A673 (cell line): Measurements from ENCODE around the gene SLC25A26.

ENCODE experiments used
- CTCF ChIP-seq: fragments of 300-800, 200-600 bp; sonication (generic); conservative IDR thresholded peaks from 2 replicates; pipeline ENCODE4 v1.5.1; 2017; ENCODE audit warnings: low read depth, mild to moderate bottlenecking, antibody characterized with exemption, low read length, moderate library complexity, mixed read lengths
- EZH2 ChIP-seq: fragments of 200-600 bp; sonication (generic); IDR thresholded peaks from 2 replicates; pipeline ENCODE4 v1.6.1; 2017; ENCODE audit warnings: borderline replicate concordance, low read depth, mild to moderate bottlenecking, mixed read lengths, antibody characterized with exemption, low read length; ENCODE audit not compliant: poor library complexity, severe bottlenecking

GRCh38 chr3:66427951-66428474 lies 207.2 kb downstream of the SLC25A26 start:
- TF ChIP-seq CTCF (no peak), EZH2 (no peak)
